ENCODE data around the gene AMIGO2. TPM values are rescaled to one million over a fixed set of nuclear protein-coding genes. Genes with fewer than 3 reads are reported as not detected.
"Not testable (repeated sequence)": the region's sequence is repeated elsewhere in the genome, so short reads cannot be mapped to it uniquely, and the experiment has no call there.

The AMIGO2 gene
- total and polyA plus RNA-seq, 9 of the 15 experiments (the other 6 are each of a cell fraction or from before 2014, with no cell fraction given): 2.0 to 8.3 (median 3.8) TPM

DNA sequence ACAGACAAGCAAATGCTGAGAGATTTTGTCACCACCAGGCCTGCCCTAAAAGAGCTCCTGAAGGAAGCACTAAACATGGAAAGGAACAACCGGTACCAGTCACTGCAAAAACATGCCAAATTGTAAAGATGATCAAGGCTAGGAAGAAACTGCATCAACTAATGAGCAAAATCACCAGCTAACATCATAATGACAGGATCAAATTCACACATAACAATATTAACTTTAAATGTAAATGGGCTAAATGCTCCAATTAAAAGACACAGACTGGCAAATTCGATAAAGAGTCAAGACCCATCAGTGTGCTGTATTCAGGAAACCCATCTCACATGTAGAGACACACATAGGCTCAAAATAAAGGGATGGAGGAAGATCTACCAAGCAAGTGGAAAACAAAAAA lies 21.1 kb downstream of the AMIGO2 start:
- peak; percentile 93 for TF ChIP-seq ZNF507 (tag; conservative IDR thresholded peaks at IDR 0.05)
- intact Hi-C loops (cut with micrococcal nuclease); H3K36me3 ChIP-seq (ENCODE audit: control insufficient read depth, insufficient read depth, low read length); H2AFZ ChIP-seq (ENCODE audit: low read depth, low read length); H3K27me3 ChIP-seq (ENCODE audit: control insufficient read depth in 2 of 2, insufficient read depth in 2 of 2, low read length in 2 of 2); H4K20me1 ChIP-seq (replicated peaks; ENCODE audit: control insufficient read depth, insufficient read depth, low read length); H3K9ac ChIP-seq (ENCODE audit: insufficient read depth in 1 of 2, low read depth in 2 of 2, low read length in 2 of 2); H3K79me2 ChIP-seq (ENCODE audit: control insufficient read depth, insufficient read depth, low read length); H3K4me3 ChIP-seq; POLR2A ChIA-PET; FAIRE-seq; H3K4me1 ChIP-seq (replicated peaks in 1 of 2; ENCODE audit: control insufficient read depth in 2 of 2, insufficient read depth in 2 of 2, low read length in 2 of 2); H3K9me3 ChIP-seq (replicated peaks; ENCODE audit: control insufficient read depth, insufficient read depth, low read depth, low read length); H3K27ac ChIP-seq (ENCODE audit: extremely low read depth, low read depth, low read length); H3K4me2 ChIP-seq (ENCODE audit: insufficient read depth, low read length); in situ Hi-C loops (cut with MboI); ATAC-seq; DNase-seq (ENCODE audit: extremely low read depth in 1 of 4, low spot score in 3 of 4); BruUV-seq (replicated peaks); CTCF ChIA-PET (ENCODE audit: low intra/inter-chr PET ratio); H3K9me1 ChIP-seq (ENCODE audit: control insufficient read depth, insufficient read depth, low read length): not testable (repeated sequence)
- 40% methylated on average over 1 of the region's 2 CpGs for WGBS (ENCODE audit: insufficient coverage, low coverage, missing lambda C conversion rate)

DNA sequence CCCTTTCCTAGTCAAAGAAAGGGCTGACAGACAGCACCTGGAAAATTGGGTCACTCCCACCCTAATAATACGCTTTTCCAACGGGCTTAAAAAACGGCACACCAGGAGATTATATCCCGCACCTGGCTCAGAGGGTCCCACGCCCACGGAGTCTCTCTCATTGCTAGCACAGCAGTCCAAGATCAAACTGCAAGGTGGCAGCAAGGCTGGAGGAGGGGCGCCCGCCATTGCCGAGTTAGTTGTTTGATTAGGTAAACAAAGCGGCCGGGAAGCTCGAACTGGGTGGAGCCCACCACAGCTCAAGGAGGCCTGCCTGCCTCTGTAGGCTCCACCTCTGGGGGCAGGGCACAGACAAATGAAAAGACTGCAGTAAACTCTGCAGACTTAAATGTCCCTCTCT lies 22.8 kb downstream of the AMIGO2 start:
- H3K9me3 ChIP-seq (replicated peaks; ENCODE audit: control insufficient read depth, insufficient read depth, low read depth, low read length); H3K36me3 ChIP-seq (ENCODE audit: control insufficient read depth, insufficient read depth, low read length); H3K27me3 ChIP-seq (ENCODE audit: control insufficient read depth in 2 of 2, insufficient read depth in 2 of 2, low read length in 2 of 2); H3K9me1 ChIP-seq (ENCODE audit: control insufficient read depth, insufficient read depth, low read length); H2AFZ ChIP-seq (ENCODE audit: low read depth, low read length); BruUV-seq (replicated peaks); H3K9ac ChIP-seq (ENCODE audit: insufficient read depth in 1 of 2, low read depth in 2 of 2, low read length in 2 of 2); CTCF ChIA-PET (ENCODE audit: low intra/inter-chr PET ratio); H3K27ac ChIP-seq (ENCODE audit: extremely low read depth, low read depth, low read length); in situ Hi-C loops (cut with MboI); H3K4me3 ChIP-seq; DNase-seq (ENCODE audit: extremely low read depth in 1 of 4, low spot score in 3 of 4); H4K20me1 ChIP-seq (replicated peaks; ENCODE audit: control insufficient read depth, insufficient read depth, low read length); H3K4me1 ChIP-seq (replicated peaks in 1 of 2; ENCODE audit: control insufficient read depth in 2 of 2, insufficient read depth in 2 of 2, low read length in 2 of 2); intact Hi-C loops (cut with micrococcal nuclease); ATAC-seq; FAIRE-seq; H3K79me2 ChIP-seq (ENCODE audit: control insufficient read depth, insufficient read depth, low read length); H3K4me2 ChIP-seq (ENCODE audit: insufficient read depth, low read length): not testable (repeated sequence)
- POLR2A ChIA-PET: interaction anchor here (1.0 kb wide), 1 partner anchor 9 kb away, joined by 3 read pairs; no protein-coding TSS in a partner anchor
- WGBS (ENCODE audit: insufficient coverage, low coverage, missing lambda C conversion rate): 20% methylated on average over 2 of the region's 12 CpGs
